GM15510 (cell line): Measurements from ENCODE around the gene UVRAG.

Source experiments
- POLR2A ChIP-seq: IDR thresholded peaks from 3 replicates; pipeline ENCODE4 v1.6.1; 2011; ENCODE audit warnings: borderline replicate concordance; ENCODE audit not compliant: insufficient read length; ENCODE audit errors: extremely low read depth

The UVRAG gene

DNA sequence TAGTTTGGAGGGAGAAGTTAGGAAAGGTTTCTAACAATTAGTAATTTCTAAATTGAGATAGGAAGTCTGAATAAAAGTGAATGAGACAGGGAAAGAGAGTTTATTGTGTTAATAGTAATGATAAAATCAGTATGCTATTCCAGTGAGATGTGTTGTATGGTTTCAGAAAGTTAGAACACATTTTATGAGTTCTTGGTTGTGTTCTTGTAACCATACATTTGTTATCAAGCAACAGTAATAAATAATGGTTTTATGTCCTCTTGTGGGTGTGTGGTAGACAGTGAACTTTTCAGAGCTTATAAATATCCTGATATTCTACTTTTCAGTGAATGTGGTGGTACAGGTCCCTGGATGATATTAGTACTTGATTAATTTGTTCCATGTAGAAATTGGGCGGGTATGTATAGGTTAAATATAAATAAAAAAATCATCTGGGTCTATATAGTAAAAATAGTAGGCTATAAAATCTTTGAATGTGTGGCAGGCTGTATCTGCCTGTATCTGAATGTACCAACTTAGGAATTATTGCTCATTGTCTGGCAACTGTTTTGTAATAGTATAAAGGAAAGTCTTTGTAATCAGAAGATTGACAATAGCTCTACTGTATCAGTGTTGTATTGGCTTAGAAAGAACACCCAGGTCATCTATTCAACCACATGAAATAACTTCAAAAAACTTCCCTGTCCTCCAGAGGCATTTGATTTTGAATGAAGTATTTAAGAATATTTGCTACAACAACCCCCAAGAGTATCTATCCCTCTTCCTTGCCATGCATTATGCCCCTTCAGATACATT, 54.8 kb downstream of the UVRAG start:
- TF ChIP-seq POLR2A: no peak

GRCh38 chr11:75872887-75873416, 57.9 kb downstream of the UVRAG start:
- no peak for TF ChIP-seq POLR2A

DNA sequence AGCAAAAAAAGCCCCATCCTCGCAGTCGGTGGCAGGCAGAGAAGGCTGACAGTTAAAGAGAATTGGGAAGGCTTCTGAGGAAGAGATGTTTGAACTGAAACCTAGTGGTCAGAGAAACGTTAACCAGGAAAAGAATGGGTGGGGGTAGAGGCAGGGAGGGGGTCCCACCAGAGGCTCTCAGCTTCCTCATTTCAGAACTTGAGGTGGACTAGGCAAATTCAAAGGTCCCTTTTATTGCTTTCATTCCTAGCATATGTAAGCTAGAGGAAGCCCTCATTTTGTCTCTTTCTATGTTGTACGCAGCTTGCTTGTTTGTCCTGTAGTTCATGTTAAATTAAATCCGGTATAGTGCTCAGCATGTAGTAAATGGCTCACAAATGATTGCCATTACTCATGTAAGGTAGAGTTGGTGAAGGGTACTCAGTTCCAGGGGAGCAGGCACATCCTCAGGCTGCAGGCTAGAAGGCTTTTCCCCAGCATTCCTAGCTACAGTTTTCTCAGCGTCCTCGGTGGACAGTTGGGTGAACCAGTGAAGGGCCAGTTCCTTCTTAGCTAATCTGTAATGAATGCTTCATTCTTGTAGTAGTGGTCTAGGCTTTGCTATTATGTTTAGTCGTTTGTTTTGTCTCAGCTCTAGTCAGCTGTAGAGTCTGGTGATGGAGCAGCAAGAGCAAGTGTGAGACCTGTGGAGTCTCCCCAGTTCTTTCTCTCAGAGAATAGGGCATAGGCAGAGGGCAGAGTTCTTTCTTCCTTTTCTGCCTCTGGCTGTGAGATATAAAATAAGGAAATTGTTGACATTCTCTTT, 58.6 kb downstream of the UVRAG start:
- TF ChIP-seq POLR2A: no peak

- TF ChIP-seq POLR2A: no peak
These were observed 59.8 kb downstream of the UVRAG start for GRCh38 chr11:75874684-75875341.

DNA sequence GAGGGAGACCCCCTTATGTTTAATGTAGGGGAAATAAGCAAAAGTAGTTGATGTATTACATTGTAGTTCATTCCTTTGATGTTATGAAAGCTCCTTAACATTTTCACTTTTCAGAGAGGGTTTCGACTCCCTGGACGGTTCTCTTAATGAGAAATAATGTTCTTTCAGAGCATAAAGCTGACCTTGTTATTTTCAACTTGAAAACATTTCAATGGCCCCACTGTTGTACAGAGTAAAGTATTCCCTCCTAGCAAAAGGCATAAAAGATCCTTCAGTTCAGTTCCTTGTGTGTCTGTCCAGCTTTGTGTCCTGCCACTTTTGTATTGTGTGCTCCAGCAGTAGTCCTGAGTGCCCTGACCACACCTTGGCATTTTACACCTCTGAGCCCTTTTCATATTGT, 63.9 kb downstream of the UVRAG start:
- no peak for TF ChIP-seq POLR2A

GRCh38 chr11:75879737-75880136, 64.7 kb downstream of the UVRAG start:
- no peak for TF ChIP-seq POLR2A

- TF ChIP-seq POLR2A: no peak
These were observed 69.3 kb downstream of the UVRAG start for GRCh38 chr11:75884321-75884720.

DNA sequence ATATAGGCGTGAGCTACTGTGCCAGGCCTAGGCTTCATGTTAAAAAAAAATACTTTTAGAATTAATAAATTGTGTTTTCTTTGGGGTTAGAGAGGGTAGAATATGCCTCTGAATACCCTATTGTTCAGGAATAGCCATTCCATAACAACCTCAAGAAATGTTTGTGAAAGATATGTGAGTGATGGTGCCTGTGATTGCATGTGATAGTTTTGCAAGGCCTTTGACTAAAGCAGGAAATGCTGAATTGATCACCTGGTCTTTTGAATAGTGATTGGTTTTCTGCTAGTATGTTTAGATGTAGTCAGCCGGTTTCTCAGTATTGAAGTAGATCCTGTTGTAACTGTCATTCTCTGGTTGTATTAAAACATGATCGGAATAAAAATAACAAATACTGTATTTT, 73.4 kb downstream of the UVRAG start:
- TF ChIP-seq POLR2A: no peak

DNA sequence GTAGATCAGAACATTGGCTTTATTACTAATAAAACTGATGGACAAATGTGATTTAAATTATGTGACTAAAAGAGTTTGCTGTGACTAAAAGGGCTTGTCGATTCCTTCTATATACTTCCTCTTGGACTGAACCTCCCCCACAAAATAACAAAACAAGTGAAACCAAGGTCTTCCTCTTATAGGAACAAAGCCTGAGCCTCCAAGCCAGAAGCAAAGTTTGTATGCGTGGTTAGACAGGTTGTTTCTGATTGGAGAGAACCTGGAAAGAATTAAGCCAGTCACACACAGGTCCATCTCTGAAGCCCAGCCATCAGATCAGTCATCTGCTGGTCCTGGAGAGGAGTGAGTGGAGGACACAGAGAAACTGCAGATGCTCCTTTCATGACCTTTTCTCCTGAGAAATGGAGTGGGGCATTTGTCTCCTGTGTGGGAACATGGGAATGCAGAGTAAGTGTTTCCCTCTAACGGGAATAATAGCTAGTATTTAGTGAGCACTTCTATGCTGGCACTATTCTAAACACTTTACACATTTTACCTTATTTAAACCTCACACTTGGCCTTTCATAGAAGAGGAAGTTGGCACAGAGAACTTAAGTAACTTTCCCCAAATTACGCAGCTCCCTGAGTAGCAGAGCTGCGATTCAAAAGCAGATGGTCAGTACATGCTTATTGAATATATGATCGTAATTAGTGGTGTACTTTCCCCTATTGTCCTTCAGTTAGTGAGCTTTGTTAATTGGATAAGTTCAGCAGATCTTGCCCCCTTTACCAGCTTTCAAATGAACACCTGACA, 77.1 kb downstream of the UVRAG start:
- no peak for TF ChIP-seq POLR2A

GRCh38 chr11:75893251-75893650, 78.2 kb downstream of the UVRAG start:
- TF ChIP-seq POLR2A: no peak

DNA sequence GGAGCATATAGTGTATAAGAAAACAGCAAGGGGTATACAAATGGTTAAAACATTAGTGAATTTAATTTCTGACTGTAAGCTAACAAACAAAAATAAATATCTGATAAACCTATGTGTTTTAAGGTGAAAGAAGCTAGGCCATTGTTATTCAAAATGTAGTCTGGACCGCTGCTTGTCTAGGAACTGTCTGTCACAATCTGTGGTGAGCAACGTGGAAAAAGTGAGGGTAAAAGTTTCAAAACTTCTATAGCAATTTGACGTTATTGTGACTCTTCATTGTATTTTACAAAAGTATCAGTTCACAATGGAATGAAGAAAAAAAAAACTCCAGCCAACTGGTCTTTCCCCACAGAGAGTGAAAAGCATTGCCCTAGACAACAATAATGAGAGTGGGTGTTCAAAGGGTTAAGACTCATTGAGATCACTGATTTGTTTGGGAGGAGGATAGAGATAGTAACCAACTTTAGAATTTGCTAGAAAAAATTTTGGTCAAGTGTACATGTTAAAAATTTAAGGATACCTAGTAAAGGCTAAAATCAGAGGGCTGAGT, 79.1 kb downstream of the UVRAG start:
- TF ChIP-seq POLR2A: no peak

- no peak for TF ChIP-seq POLR2A
These were observed 81.9 kb downstream of the UVRAG start for GRCh38 chr11:75896843-75897419.

GRCh38 chr11:75898871-75899270, 83.9 kb downstream of the UVRAG start:
- TF ChIP-seq POLR2A: no peak

GRCh38 chr11:75899806-75900205, 84.8 kb downstream of the UVRAG start:
- TF ChIP-seq POLR2A: no peak
